NCI-H146 treated with DMSO at 0.1 percent for 48 hours (cell line): ENCODE data around the gene CEP41.
"Not testable (repeated sequence)": the region's sequence is repeated elsewhere in the genome, so short reads cannot be mapped to it uniquely, and the experiment has no call there.

Source experiments
- DNase-seq: peaks from one replicate; lab custom pipeline; 2025; ENCODE audit not compliant: unreplicated experiment; lab: John Stamatoyannopoulos, UW

CEP41 gene

DNA sequence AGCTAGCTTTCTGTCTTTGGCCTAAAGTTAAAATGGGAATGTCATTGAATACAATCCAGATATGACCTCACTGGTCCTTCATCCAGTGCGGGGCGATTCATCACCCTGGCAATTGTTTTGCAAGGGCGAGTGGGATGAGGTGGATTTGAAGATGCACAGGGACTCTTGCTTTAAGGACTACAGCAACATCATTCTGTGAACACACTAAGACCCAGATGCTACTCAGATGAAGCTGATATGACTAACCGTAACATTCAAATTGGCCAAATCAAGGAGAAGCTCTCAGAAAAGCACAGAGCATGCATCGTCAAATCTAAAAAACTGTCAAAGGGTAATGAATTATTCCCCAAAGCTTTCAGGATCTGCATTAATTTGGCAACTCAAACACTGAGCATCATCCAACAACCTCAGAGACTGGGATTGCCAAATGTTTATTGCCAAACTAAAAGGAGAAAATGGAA is 47.7 kb downstream of the CEP41 start:
- DNase-seq = no peak

DNA sequence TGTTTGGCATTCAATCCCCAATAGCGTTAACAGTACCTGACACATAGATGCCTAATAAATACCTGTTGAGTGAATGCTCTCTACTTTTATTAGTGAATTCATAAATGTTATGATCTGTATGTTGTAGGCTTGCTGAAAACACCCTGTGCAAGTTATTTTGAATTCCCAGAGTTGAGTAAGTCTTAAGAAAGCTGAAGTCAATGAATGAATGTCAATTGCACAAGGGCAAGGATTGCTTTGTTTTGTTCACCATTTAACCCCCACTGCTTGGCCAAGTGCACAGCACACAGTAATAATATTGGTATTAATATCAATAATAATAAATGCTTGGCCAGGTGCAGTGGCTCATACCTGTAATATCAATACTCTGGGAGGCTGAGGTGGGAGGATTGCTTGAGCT is 50.3 kb downstream of the CEP41 start:
- DNase-seq = no peak

GRCh38 chr7:130388671-130389070 is 52.1 kb downstream of the CEP41 start:
- DNase-seq = no peak

DNA sequence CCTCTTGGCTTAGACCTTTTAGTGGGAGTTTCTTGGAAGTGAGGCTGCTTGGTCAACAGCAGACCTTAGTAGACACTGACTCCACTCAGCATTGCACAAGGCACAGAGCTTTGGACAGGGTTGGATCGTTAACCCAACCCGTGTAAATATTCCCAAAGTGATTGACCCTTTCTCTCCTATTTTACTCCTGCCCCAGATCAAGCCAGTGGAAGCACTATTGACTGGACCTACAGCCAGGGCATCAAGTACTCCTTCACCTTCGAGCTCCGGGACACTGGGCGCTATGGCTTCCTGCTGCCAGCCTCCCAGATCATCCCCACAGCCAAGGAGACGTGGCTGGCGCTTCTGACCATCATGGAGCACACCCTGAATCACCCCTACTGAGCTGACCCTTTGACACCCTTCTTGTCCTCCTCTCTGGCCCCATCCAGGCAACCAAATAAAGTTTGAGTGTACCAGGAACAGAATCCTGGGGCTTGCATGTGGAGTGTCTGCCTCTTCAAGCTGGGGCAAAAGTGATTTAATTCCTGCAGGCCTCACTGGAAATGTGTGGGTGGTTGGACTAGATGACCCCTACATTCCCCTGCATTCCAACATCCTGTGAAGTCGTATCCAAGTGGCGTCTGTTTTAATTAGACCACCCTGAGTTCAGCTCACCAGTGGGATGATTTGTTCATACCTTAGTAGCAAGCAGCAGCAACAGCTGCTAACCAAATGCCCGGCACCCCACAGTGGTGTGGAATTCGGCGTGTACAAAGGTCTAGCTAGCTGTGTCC is 53.0 kb downstream of the CEP41 start:
- DNase-seq = no peak

GRCh38 chr7:130387306-130387627 is 53.5 kb downstream of the CEP41 start:
- DNase-seq = no peak

GRCh38 chr7:130386876-130387275 is 53.9 kb downstream of the CEP41 start:
- DNase-seq = no peak

- no peak for DNase-seq
Observed at GRCh38 chr7:130385600-130386066, 55.2 kb downstream of the CEP41 start.

DNA sequence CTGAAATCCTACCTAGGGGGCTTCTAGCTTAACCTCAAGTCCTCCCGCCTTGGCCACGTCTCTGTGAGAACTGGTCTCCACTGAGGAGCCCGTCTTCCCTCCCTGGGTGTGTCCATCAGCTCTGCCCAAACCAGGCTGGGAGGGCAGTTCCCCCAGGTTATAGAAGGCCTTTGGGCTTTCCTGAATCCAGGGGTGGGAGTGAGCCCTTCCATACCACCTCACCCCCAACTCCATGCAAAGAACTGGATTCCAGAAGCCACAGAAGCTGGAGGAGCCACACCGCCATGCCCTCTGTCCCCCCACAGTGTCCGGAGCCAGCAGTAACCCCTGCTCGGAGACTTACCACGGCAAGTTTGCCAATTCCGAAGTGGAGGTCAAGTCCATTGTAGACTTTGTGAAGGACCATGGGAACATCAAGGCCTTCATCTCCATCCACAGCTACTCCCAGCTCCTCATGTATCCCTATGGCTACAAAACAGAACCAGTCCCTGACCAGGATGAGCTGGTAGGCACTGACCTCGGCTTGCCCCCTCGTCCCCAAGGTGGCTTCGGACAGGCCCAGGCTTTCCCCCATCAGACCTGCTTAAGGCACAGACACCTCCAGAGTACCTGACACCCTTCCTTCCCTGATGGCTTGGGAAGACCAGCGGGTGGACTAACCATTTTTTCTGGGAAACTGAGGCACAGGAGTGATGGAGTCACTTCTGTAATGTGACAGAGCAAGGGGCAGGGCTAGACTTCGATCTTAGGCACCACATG is 55.8 kb downstream of the CEP41 start:
- DNase-seq = no peak

DNA sequence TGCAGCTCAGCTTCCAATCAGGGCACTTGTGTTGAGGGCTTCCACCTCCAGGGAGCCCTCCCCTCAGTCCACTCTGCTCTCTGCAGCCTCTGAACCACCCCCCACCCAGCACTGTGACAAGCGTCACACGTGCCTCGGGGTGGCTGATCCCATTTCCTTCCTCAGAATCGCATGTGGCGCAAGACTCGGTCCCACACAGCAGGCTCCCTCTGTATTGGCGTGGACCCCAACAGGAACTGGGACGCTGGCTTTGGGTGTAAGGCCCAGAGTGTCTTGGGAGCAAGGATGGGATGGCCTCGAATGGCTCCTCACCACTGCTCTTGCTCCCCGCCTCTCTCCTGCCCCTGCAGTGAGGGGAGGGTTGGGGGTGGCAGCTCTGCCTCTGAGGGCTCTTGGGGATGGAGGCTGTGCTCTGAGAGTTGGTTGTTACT is 56.4 kb downstream of the CEP41 start:
- DNase-seq = no peak

- DNase-seq = no peak
Observed at GRCh38 chr7:130383187-130383980, 57.4 kb downstream of the CEP41 start.

DNA sequence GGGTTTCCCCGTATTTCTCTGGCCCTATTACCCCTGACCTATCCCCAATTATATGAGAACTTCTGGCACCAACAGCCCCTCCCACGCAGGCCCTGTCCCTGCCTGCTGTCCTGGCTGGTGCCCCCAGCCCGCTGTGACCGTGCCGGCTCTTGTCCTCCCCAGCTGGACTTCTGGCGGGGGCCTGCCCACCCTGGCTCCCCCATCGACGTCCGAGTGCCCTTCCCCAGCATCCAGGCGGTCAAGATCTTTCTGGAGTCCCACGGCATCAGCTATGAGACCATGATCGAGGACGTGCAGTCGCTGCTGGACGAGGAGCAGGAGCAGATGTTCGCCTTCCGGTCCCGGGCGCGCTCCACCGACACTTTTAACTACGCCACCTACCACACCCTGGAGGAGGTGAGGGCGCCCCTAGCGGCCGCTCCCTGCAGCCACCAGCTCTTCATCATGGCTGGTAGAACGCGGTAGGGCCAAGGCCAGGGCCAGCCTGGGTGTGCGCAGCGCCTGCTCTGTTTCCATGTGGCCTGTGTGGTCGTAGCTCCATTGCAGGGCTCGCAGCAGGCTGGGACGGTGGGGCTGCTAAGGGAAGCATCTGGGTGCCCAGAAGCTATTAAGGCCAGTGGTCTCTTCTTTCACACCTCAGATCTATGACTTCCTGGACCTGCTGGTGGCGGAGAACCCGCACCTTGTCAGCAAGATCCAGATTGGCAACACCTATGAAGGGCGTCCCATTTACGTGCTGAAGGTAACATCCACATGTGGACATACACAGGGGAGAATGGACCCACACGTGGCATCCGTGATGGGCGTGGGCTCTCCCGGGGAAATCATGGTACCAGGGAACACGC is 59.1 kb downstream of the CEP41 start:
- no peak for DNase-seq

- DNase-seq = no peak
Observed at GRCh38 chr7:130380861-130381455, 59.9 kb downstream of the CEP41 start.

DNA sequence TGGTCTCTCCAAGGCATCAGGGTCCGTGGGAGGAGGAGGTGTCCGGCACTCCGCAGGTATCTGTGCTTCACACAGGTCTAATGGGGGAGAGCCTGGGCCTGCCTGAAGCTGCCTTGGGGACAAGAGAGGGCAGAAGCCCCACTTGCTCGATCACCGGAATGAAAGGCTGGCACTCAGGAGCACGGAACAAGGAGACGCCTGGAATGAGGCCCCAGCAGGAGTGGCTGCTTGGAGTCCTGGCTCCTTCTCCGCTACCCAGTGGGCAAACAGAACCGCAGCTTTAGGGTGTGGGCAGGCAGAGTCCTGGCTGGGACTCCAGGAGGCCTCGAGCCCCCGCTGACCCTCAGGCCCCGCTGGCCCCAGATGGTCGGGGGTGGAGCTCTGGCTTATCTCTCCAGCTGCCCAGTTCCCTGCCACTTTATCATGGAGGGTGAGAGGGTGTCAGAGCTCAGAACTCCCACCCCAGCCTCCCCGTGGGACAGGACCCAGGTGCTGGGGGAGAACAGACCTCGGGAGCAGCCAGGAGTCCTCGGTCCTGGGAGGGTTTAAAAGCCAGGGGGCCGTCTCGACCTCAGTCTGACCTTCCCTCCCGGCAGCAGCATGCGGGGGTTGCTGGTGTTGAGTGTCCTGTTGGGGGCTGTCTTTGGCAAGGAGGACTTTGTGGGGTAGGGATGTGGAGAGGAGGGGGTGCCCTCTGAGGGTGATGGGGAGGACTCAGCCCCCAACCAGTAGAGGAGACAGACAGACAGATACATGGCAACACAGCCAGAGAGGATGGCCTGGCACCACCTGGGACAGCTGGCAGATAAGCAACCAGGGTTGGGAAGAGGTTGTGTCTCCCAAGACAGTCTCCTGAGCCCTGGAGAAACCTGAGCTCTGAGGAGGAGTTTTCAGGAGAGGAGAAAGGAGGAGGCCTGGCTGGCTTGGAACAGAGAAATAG is 60.6 kb downstream of the CEP41 start, which contains the start of gene CPA1:
TSS of gene CPA1 (plus strand) at position 574 of the 940 bp plus-strand sequence. CDS start at position 601, 27 bp downstream.
- DNase-seq = no peak

DNA sequence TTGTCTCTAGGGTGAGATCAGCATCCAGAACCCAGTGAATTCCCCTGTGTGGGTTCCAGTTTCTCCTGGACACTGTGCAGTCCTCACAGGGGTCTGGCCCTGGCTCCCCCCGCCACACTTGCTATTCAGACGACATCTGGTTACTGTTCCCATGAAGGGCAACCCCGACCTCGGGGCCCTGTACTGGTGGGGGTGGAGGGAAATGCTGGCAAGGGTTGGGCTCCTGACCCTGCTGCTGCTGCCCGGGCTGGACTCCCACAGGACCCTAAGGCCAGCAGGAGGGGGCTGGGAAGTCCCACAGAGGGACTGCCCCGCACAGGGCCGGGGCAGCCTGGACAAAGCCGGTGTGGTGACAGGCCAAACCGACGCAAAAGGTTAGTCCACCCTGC is 61.3 kb downstream of the CEP41 start:
- no peak for DNase-seq

DNA sequence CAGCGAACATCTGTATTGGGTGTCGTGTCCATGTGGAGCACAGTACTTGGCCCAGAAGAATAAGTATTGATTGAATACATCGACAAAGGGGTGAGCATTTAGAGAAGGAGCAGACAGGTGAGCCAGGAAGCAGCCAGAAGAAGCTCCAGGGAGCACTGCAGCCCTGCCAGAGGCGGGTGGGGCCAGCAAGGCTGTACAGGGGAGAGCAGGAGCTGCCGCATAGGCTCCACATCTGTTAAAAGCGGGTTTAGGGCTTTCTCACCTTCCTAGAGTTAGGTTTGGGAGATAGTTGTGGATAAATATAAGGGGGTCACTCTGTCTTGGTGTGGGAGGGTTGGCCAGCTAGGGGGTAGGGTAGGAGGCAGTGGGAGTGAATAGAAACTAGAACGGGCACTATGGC is 61.8 kb downstream of the CEP41 start:
- no peak for DNase-seq

DNA sequence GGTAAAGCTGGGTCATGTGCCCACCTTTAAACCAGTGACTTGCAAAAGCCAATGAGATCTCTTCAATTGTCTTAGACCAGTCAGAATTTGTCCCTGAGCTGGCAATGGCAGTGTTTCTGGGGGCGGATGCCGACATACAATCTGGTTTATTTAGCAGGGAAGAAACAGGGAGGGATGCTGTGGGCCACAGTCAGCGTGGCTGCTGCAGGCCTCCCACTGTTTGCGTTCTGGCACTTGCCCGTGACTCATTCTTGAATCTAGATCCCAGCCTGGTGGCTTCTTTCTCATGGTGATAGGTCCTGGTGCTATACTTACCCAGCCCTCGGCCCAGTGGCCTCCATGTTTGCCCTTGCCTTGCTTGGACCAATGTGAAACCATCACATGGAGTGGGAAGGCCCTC is 63.6 kb downstream of the CEP41 start:
- DNase-seq = no peak

GRCh38 chr7:130376461-130376860 is 64.4 kb downstream of the CEP41 start:
- not testable (repeated sequence) for DNase-seq

DNA sequence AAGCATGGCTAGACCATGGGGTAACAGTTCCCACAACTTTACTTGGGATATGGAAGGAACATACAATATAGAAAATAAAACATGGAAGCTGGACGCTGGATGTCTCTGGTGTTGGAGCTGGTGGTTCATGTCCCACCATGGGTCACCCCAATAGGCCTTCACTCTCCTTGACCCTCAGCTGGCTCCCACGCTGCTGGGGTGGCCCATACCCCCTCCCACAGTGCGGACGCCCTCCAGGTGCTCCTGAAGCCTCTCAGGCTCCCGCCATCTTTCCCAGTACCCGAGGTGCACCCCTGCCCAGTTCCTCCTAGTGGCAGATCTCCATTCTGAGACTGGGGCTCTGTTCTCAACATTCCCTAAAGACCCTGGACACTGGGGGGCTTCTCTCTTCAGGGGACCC is 66.3 kb downstream of the CEP41 start:
- no peak for DNase-seq
